GM12873 (cell line): ENCODE data around the gene LATS2.

Experiments used
- CTCF ChIP-seq: IDR thresholded peaks from 2 replicates; pipeline ENCODE4 v1.5.1; 2012; ENCODE audit warnings: low read depth, mild to moderate bottlenecking, moderate library complexity, low read length, control low read depth; ENCODE audit not compliant: insufficient read depth; ENCODE audit errors: missing control alignments

The LATS2 gene

GRCh38 chr13:21022056-21022979 lies 39.1 kb downstream of the LATS2 start:
- TF ChIP-seq CTCF = no peak

GRCh38 chr13:21020581-21020980 lies 40.8 kb downstream of the LATS2 start:
- TF ChIP-seq CTCF = no peak

GRCh38 chr13:21020176-21020575 lies 41.2 kb downstream of the LATS2 start:
- TF ChIP-seq CTCF = no peak

- no peak for TF ChIP-seq CTCF
These were observed 43.2 kb downstream of the LATS2 start for GRCh38 chr13:21018220-21018619.

GRCh38 chr13:21016487-21016886 lies 44.9 kb downstream of the LATS2 start:
- TF ChIP-seq CTCF = no peak

GRCh38 chr13:21015284-21015683 lies 46.1 kb downstream of the LATS2 start:
- no peak for TF ChIP-seq CTCF

- TF ChIP-seq CTCF = no peak
These were observed 46.8 kb downstream of the LATS2 start for GRCh38 chr13:21014502-21015170.
